Astrocyte (in vitro differentiated cells and primary cell): ENCODE results near the gene RARB. TPM values are rescaled to one million over a fixed set of nuclear protein-coding genes. Genes with fewer than 3 reads are reported as not detected.

Source experiments
- DNase-seq: peaks from one replicate; pipeline ENCODE4 v3.0.0-alpha.2; 2010; ENCODE audit warnings: low read depth
- FAIRE-seq: peaks from 2 replicates; lab custom pipeline; 2011; peaks lifted over from hg19 to GRCh38; lab: Jason Lieb, UNC
- H2AFZ ChIP-seq: 2 replicates; pipeline ENCODE4 v1.6.0; 2012; ENCODE audit warnings: low read depth, low read length, inconsistent platforms
- H3K27ac ChIP-seq: 2 replicates; pipeline ENCODE4 v1.5.1; 2011; ENCODE audit warnings: low read depth, low read length, inconsistent platforms
- H3K27me3 ChIP-seq: 2 replicates; pipeline ENCODE4 v1.6.0; 2011; ENCODE audit warnings: low read length, inconsistent platforms; ENCODE audit not compliant: insufficient read depth
- H3K36me3 ChIP-seq: 2 replicates; pipeline ENCODE4 v1.5.1; 2011; ENCODE audit warnings: low read length, inconsistent platforms; ENCODE audit not compliant: insufficient read depth
- H3K4me1 ChIP-seq: 2 replicates; pipeline ENCODE4 v1.5.1; 2011; ENCODE audit warnings: low read length, inconsistent platforms; ENCODE audit not compliant: insufficient read depth
- H3K4me2 ChIP-seq: 2 replicates; pipeline ENCODE4 v1.6.0; 2012; ENCODE audit warnings: low read length, inconsistent platforms
- H3K4me3 ChIP-seq: 2 replicates; pipeline ENCODE4 v1.5.1; 2011; ENCODE audit warnings: low read depth, mild to moderate bottlenecking, low read length, inconsistent platforms; ENCODE audit not compliant: insufficient read depth
- H3K79me2 ChIP-seq: 2 replicates; pipeline ENCODE4 v1.6.0; 2012; ENCODE audit warnings: mild to moderate bottlenecking, low read length, inconsistent platforms; ENCODE audit not compliant: insufficient read depth
- H3K9ac ChIP-seq: 2 replicates; pipeline ENCODE4 v1.6.0; 2012; ENCODE audit warnings: mild to moderate bottlenecking, low read length, inconsistent platforms
- H3K9me3 ChIP-seq: 2 replicates; pipeline ENCODE4 v1.5.1; 2012; ENCODE audit warnings: low read depth, mild to moderate bottlenecking, low read length, inconsistent platforms; ENCODE audit not compliant: insufficient read depth
- H4K20me1 ChIP-seq: 2 replicates; pipeline ENCODE4 v1.6.0; 2012; ENCODE audit warnings: low read length, inconsistent platforms; ENCODE audit not compliant: insufficient read depth
- H3K27ac Mint-ChIP-seq: one replicate; pipeline ENCODE4 v1.8.0; 2021; ENCODE audit warnings: mild to moderate bottlenecking, mixed read lengths; ENCODE audit not compliant: unreplicated experiment
- H3K27me3 Mint-ChIP-seq: one replicate; pipeline ENCODE4 v1.8.0; 2021; ENCODE audit warnings: low read depth, mixed read lengths; ENCODE audit not compliant: unreplicated experiment
- H3K36me3 Mint-ChIP-seq: one replicate; pipeline ENCODE4 v1.8.0; 2021; ENCODE audit warnings: low read depth, mixed read lengths; ENCODE audit not compliant: unreplicated experiment
- H3K4me1 Mint-ChIP-seq: one replicate; pipeline ENCODE4 v1.8.0; 2021; ENCODE audit warnings: low read depth, mixed read lengths; ENCODE audit not compliant: unreplicated experiment
- H3K4me3 Mint-ChIP-seq: one replicate; pipeline ENCODE4 v1.8.0; 2021; ENCODE audit warnings: mild to moderate bottlenecking, moderate library complexity, mixed read lengths; ENCODE audit not compliant: unreplicated experiment
- H3K9me3 Mint-ChIP-seq: one replicate; pipeline ENCODE4 v1.8.0; 2021; ENCODE audit warnings: mild to moderate bottlenecking, mixed read lengths; ENCODE audit not compliant: unreplicated experiment
- CTCF ChIP-seq: IDR thresholded peaks from 2 replicates; pipeline ENCODE4 v1.5.1; 2011; ENCODE audit warnings: low read depth, mild to moderate bottlenecking, inconsistent platforms, low read length, moderate library complexity; ENCODE audit not compliant: insufficient read depth
- EZH2 ChIP-seq: IDR thresholded peaks from 2 replicates; pipeline ENCODE4 v1.6.1; 2012; ENCODE audit warnings: mild to moderate bottlenecking, low read length, inconsistent platforms; ENCODE audit not compliant: insufficient read depth
- total RNA-seq: library from RNA; stranded (reverse); gene quantifications from 2 replicates; pipeline ENCODE4 v1.2.1, GENCODE V29; 2021

RARB gene
- total RNA-seq, 1 donor from 2014 or later: 0.27 TPM

GRCh38 chr3:25527336-25527735 is 99.3 kb downstream of the RARB start:
- no peaks in the 10 kb centered on the region for H3K36me3 Mint-ChIP-seq

GRCh38 chr3:25527801-25528200 is 99.7 kb downstream of the RARB start:
- Histone ChIP-seq H3K27me3 (no peaks in the 10 kb centered on the region), H3K79me2 (peaks cover 29% of the 10 kb centered on the region), H3K36me3 (no peaks in the 10 kb centered on the region), H3K4me3 (no peak overlapping the region), H3K4me1 (peaks cover 8% of the 10 kb centered on the region), H3K9ac (no peak overlapping the region), H4K20me1 (peaks cover 5% of the 10 kb centered on the region), H3K27ac (peak overlapping the region; percentile 32), H2AFZ (no peak overlapping the region), H3K9me3 (no peaks in the 10 kb centered on the region), H3K4me2 (peak overlapping the region; percentile 0)
- Mint-ChIP-seq H3K27me3 (no peaks in the 10 kb centered on the region), H3K36me3 (no peaks in the 10 kb centered on the region), H3K9me3 (peaks cover 7% of the 10 kb centered on the region), H3K4me3 (no peak overlapping the region), H3K27ac (no peak overlapping the region), H3K4me1 (no peaks in the 10 kb centered on the region)
- TF ChIP-seq EZH2 (no peak), CTCF (no peak)
- FAIRE-seq (no peak), DNase-seq (peak; percentile 45)

More at GRCh38 chr3:25527336-25527735, 99.3 kb downstream of the RARB start:
- peaks cover 29% of the 10 kb centered on the region for H3K79me2 ChIP-seq
- no peaks in the 10 kb centered on the region for H3K27me3 Mint-ChIP-seq
- peaks cover 3% of the 10 kb centered on the region for H3K9me3 Mint-ChIP-seq
- DNase-seq (no peak), FAIRE-seq (no peak)
- no peaks in the 10 kb centered on the region for H3K9me3 ChIP-seq
- TF ChIP-seq EZH2 (no peak), CTCF (no peak)
- no peak overlapping the region for H3K4me3 Mint-ChIP-seq
- H3K27ac ChIP-seq: no peak overlapping the region
- H3K4me1 ChIP-seq: peaks cover 8% of the 10 kb centered on the region
- no peak overlapping the region for H3K27ac Mint-ChIP-seq
- no peak overlapping the region for H3K9ac ChIP-seq
- H3K27me3 ChIP-seq: no peaks in the 10 kb centered on the region
- H2AFZ ChIP-seq: no peak overlapping the region
- no peaks in the 10 kb centered on the region for H3K4me1 Mint-ChIP-seq
- H3K4me3 ChIP-seq: no peak overlapping the region
- H3K4me2 ChIP-seq: no peak overlapping the region
- no peaks in the 10 kb centered on the region for H3K36me3 ChIP-seq
- H4K20me1 ChIP-seq: peaks cover 5% of the 10 kb centered on the region

DNA sequence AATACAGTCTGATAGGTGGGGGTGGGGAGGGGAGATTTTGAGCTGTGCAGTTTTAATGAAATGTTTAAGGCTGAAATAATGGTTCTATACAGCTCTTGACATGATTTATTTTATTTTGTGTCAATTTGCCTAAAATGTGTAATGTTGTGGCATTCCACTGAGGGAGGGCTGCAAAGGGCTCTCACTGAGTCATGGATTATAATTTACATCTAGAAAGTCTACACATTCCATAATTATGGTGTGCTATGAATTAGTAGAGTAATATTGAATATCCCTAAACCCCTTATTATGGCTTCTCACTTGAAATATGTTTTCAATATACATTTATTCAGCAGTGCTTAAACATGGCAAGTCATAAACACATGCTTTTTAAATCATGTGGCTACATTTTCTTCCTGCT is 103.9 kb downstream of the RARB start:
- Histone ChIP-seq H3K27me3 (no peaks in the 10 kb centered on the region), H3K4me2 (no peak overlapping the region), H4K20me1 (peaks cover 1% of the 10 kb centered on the region), H3K4me1 (peaks cover 8% of the 10 kb centered on the region), H3K36me3 (no peaks in the 10 kb centered on the region), H3K9me3 (no peaks in the 10 kb centered on the region), H3K27ac (no peak overlapping the region), H3K79me2 (peaks cover 17% of the 10 kb centered on the region), H3K9ac (no peak overlapping the region), H2AFZ (no peak overlapping the region), H3K4me3 (no peak overlapping the region)
- no peak for DNase-seq
- TF ChIP-seq EZH2 (no peak), CTCF (no peak)
- FAIRE-seq: no peak
- Mint-ChIP-seq H3K36me3 (no peaks in the 10 kb centered on the region), H3K27ac (no peak overlapping the region), H3K9me3 (peaks cover 7% of the 10 kb centered on the region), H3K4me1 (no peaks in the 10 kb centered on the region), H3K27me3 (peaks cover 2% of the 10 kb centered on the region), H3K4me3 (no peak overlapping the region)
